Measurements from ENCODE around the gene SLC17A5.

DNA sequence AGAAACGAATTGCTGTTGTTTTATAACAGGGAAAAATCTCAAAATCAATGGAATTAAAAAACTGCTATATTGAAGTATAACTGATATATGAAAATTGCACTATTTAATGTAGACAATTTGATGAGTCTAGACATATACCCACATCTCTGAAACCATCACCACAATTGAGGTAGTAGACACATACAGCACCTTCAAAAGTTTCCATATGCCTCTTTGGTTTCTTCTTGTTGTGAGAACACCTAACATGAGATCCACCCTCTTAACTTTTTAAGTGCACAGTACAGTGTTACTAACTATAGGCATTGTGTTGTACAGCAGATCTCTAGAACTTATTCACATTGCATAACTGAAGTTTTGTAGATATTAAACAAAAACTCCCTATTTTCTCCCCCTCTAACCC lies 14.0 kb upstream of the SLC17A5 start:
- TF ChIP-seq, protein P1, sequence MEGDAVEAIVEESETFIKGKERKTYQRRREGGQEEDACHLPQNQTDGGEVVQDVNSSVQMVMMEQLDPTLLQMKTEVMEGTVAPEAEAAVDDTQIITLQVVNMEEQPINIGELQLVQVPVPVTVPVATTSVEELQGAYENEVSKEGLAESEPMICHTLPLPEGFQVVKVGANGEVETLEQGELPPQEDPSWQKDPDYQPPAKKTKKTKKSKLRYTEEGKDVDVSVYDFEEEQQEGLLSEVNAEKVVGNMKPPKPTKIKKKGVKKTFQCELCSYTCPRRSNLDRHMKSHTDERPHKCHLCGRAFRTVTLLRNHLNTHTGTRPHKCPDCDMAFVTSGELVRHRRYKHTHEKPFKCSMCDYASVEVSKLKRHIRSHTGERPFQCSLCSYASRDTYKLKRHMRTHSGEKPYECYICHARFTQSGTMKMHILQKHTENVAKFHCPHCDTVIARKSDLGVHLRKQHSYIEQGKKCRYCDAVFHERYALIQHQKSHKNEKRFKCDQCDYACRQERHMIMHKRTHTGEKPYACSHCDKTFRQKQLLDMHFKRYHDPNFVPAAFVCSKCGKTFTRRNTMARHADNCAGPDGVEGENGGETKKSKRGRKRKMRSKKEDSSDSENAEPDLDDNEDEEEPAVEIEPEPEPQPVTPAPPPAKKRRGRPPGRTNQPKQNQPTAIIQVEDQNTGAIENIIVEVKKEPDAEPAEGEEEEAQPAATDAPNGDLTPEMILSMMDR (IDR thresholded peaks at IDR 0.05; ENCODE audit: low read depth, low read length), result no peak
- TF ChIP-seq EZH2phosphoT487 (IDR thresholded peaks at IDR 0.05; ENCODE audit: low read depth), result no peak
